ENCODE results near the gene NCOA6. TPM values are rescaled to one million over a fixed set of nuclear protein-coding genes. Genes with fewer than 3 reads are reported as not detected.
"Not testable (repeated sequence)": the region's sequence is repeated elsewhere in the genome, so short reads cannot be mapped to it uniquely, and the experiment has no call there.

NCOA6 gene
- total RNA-seq, 1 experiment from 2014 or later = 12.5 TPM

DNA sequence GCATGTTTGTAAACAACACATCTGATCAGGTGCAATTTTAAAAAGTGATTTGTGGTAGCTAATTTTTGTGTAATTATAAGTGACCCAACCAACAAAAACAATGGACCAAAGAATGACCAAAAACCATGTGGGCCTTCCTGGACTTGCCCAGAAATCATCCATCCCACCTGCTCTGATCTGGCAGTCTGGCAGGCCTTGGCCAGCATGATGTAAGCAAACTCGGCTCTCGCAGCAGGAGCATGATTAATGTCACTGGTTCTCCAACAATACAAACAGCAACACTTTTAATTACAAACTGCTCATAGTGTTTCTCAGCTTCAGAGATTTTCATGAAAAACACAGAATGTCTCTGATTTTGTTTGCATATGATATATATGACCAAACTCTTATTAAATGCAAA lies 105.2 kb downstream of the NCOA6 start:
- no peak for DNase-seq (ENCODE audit: low spot score)

DNA sequence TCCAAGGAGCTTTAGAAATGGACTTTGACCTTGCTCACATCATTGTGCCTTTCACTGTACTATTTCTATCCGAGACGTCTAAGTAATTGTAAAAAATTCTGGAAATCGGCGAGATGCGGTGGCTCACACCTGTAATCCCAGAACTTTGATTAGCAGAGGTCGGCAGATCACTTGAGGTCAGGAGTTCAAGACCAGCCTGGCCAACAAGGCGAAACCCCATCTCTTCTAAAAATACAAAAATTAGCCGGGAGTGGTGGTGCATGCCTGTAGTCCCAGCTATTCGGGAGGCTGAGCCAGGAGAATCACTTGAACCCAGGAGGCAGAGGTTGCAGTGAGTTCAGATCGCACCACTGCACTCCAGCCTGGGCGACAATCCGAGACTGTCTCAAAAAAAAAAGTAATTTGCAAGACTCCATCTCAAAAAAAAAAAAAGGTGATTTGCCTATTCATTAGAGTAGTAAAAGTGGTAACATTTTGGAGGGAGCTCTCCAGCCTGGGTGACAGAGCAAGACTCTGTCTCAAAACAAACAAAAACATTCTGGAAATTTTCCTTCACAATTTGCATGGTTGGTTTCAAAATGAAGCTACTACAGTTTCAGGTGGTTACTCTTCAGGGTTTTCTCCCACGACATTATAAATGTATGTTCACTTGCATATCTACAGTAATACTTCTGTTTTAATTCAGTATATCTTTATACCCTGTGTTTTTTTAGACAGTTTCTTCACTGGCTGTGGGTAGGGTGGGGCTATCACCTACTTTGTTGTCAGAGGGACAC lies 106.0 kb downstream of the NCOA6 start:
- DNase-seq (ENCODE audit: low spot score) = not testable (repeated sequence)

DNA sequence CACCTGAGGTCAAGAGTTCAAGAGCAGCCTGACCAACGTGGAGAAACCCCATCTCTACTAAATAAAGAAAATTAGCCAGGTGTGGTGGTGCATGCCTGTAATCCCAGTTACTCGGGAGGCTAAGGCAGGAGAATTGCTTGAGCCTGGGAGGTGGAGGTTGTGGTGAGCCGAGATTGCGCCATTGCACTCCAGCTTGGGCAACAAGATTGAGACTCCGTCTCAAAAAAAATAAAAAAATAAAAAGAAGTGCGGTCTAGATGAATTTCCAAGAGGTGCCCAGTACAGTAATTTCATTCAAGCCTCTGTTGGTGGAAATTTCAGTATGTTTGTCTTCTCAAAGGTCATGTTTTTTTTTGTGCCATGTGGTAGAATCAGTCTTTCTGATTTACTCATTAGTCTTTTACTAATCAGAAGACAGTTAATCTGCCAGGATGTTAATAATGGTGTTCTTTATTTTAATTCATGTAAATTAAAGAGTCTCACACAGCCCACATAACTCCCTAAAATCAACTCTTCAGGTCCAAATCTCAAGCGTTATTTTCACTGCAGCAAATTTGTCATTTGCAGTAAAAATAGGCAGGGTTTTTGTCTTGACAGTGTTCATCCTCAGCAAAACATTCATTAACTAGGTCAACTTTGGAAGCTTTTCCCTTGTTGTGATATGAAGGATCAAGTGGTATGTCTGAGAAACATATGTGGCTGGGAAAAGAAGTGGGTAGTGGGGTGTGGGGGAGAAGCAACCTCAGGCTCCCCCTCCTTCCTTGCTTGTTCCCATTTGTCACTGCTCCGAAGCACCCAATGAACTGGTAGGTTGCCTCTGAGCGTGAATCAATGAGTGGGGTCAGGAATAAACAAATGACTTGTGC lies 108.0 kb downstream of the NCOA6 start:
- no peak for DNase-seq (ENCODE audit: low spot score)

DNA sequence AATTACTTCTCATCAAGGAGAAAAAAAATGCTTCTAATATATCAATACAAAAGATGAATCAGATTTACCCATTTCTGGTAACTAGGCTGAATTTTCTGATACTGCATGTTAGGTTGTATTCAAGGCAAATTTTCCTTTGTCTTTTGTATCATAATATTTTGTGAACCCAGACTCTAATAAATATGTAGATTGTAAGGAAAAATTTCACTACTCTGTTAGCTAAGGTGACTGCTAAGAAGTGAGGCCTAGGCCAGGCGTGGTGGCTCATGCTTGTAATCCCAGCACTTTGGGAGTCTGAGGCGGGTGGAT lies 108.6 kb downstream of the NCOA6 start:
- no peak for DNase-seq (ENCODE audit: low spot score)

DNA sequence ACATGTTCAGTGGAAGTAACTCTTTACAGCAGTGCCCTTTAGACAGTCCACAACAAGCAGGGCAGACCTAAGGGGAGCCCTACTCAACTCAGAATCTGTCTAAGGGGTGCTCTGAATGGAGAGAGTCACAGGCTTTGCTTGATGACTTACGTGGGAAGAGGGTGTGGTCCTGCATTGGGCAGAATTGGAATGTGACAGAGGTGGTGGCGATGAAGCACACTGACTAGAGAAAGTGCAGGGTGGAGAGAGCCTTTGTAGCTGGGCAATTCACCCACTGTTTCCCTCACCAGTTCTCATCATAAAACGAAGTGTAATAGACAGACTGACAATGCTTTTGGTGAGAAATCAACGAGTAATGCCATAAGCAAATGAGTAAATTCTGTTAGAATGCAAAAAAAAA lies 110.1 kb downstream of the NCOA6 start:
- DNase-seq (ENCODE audit: low spot score) = no peak

DNA sequence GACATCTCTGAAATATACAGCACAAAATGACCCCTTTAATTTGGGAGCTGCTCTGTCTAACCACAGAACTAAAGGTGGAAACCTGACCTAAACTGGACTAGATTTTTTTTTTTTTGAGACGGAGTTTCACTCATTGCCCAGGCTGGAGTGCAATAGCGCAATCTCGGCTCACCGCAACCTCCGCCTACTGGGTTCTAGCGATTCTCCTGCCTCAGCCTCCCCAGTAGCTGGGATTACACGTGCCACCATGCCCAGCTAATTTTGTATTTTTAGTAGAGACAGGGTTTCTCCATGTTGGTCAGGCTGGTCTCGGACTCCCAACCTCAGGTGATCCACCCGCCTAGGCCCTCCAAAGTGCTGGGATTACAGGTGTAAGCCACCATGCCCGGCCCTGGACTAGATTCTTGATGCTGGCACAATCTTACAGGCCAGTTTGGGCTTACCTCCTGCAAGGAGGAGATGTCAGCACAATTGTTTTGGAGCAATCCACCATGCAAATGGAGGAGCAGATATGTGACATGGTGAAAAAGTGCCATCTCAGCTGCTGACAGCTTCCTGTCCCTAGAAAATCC lies 111.4 kb downstream of the NCOA6 start:
- DNase-seq (ENCODE audit: low spot score) = not testable (repeated sequence)

DNA sequence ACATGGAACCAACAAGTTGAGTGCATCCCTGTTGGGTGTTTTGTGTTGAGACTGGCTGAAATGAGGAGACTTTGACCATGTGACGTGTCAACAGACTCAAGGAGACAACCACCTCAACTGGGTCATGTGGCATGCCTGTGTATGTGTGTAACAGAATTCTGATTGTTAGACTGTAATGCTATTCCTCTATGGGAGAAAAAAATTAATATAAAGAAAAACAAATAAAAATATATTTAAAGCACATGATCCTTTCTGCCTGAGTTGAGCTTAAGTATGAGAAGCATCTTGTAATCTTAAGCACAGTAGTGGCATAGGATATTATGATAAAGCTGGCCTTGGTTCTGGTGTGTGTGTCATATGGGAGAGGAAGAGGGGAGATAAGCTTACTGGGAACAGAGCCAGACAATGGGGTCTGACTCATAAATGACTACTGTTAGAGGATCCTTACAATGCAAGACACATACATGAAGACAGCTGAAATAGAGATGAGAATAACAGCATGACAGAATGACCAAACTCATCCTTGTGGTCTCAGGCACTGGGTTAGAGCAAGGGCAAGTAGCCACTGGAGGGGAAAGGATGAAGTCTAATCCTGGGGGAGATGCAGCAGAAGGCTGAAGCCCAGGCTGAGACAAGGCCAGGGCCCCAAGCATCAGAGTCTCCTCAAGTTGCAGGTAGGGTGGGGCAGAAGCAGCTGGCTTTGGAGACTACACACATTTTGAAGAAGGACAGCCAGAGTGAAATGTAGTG lies 112.1 kb downstream of the NCOA6 start:
- peak; percentile 64 for DNase-seq (ENCODE audit: low spot score)

DNA sequence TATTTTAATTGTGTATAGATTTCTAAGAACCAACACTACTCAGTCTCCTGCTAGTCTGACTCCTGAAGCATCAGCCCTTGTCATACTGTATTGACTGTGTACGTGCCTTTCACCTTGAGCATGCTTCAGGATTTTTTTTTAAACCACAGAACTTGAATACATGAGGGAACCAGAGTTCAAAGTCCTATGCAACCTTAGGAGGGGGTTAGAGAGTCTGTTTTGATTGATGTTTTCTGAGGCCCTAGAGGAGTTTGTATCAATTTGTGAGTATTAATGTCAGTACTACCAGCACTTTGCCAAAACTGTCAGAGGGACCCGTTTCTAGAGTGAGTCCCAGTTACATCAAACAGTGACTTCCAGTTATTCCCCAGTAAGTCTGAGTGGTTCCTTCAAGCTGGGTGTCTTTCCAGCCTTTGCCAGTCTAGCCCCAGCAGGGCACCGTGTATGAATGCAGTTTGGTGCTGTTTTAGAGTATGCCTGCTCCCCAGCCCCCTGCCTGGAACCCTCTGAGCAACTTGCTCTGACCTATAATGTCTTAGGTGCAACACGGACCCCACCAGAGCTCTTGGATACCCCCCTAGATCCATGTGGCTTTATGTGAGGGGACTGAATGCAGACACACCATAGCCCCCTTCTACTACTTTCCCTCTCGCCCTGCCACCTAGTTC lies 112.8 kb downstream of the NCOA6 start:
- DNase-seq (ENCODE audit: low spot score) = no peak

DNA sequence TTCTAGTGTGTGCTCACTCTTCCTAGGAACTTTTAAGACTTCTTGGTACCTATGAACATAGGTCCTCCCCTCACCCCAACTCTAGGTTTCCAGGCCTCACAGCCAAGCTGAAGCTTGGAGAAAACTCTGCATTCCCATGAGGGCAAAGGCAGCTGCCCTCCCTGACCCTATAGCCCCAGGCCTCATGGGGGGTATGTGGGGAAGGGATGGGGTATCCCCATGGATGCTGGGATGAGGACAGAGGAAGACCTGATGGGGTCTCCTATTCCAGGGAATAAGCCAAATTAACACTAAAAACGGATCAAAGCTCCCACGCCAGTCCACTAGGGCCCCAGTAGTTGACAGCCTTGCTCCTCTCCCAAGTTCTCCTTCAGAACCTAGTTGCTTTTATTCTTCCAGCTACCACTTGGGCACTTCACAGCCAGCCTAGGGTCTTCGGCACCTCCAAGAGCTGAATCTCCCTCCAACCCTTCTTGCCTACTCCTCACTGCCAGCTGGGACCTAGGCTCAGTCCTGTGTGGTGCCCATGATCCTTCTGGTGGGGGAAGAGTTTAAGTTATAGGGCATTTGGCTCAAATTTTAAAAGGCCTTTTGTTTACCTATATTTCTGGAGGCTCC lies 113.5 kb downstream of the NCOA6 start:
- DNase-seq (ENCODE audit: low spot score) = no peak

DNA sequence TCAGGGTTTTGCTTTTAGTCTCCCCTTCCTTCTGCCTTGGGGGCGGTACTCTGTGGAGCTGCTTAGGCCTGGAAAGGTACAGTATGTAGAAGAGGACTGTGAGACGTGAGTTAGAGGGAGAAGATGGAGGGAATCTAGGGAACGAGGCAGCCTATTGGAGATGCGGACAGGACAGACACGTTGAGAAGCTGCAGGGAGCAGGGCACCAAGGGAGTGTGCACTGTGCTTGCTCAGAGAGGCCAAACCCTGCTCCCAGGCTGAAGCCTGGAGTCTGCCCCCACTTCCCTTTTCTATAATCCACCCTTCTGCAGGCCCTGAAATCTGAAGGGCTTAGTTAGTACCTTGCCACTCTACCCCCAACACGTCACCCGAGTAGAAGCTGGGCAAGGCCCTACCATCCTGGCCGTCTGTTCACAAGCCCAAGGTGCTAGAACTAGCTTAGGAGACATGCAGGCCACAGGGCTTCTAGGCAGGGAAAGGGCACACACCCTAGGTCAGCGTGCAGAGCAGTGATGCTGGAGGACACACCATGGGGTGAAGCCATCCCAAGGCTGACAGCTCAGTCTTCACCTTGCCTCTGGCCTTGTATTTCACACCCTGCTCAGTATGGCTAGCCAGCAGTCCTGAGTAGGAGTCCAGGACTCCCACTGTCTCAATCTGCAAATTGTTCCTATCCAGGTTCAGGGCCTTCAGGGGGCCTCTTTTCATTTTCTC lies 114.4 kb downstream of the NCOA6 start:
- DNase-seq (ENCODE audit: low spot score) = no peak

DNA sequence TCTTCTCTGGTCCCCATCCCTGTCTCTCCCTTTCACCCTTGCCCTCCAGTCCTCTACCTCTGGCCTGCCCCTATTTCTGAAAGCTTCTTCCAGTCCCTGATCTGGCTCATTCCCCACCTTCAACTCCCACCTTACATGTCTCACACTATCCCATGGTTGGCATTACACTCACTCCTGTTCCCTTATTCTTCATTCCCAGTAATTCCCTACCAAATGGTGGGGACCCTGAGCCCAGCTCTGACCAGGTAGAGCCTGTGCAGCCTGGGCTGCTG lies 114.9 kb downstream of the NCOA6 start:
- peak; percentile 27 for DNase-seq (ENCODE audit: low spot score)

DNA sequence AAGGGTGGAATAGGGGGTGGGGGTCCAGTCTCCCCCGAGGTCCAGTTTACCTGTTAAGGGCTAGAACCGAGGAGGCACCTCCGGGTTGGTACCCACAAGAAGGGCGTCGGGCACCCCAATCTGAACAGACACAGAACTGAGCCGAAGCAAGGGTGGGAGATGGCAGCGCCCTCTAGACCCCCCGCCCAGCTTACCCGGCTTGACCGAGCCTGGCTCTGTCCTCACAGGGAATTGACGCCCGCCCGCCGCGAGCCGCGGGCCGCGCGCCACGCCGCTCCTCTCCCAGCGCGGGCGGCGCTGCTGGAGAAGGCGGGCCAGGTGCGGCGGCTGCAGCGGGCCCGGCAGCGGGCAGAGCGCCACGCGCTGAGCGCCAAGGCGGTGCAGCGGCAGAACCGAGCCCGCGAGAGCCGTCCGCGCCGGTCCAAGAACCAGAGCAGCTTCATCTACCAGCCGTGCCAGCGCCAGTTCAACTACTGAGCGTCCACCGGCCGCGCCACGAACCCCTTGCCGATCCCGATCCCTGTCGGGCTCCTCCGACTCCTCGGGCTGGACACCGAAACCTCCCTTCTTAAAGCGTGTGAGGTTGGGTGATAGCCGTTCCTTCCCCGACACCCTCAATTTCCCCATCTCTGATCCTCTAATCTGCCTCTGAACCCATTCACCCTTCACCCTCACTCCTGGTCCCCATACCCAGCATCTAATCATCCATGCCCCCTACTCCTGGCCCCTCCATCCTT lies 115.5 kb downstream of the NCOA6 start:
- DNase-seq (ENCODE audit: low spot score) = peak; percentile 95

DNA sequence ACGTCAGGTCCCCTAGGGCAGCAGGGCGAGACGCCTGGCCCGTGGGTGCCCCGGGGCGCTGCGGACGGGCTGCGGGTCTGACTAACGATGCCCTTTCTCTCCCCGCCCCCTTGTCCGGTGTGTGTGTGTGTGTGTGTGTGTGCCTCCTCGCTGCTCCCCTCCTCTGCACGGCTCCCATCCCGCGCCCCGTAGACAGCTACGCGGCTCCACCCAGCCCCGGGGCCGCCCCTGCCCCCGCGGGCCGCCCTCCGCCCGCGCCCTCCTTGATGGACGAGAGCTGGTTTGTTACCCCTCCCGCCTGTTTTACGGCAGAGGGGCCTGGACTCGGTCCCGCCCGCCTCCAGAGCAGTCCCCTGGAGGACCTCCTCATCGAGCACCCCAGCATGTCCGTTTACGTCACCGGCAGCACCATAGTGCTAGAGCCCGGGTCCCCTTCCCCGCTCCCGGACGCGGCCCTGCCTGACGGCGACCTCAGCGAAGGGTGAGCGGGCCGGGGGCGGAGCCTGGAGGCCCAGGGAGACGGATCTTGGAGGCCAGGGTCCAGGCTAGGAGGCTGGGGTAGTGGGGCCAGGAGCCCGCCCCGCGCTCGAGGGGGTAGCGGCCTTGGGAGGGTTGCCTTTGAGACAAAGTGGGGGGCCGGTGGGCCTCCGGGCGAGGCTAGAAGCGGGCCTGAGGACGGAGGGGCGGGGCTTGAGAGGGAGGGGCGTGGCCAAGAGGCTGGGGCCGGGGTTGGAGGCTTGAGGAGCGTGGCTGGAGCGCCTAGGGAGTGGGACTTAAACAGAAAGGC lies 116.2 kb downstream of the NCOA6 start:
- peak; percentile 95 for DNase-seq (ENCODE audit: low spot score)

DNA sequence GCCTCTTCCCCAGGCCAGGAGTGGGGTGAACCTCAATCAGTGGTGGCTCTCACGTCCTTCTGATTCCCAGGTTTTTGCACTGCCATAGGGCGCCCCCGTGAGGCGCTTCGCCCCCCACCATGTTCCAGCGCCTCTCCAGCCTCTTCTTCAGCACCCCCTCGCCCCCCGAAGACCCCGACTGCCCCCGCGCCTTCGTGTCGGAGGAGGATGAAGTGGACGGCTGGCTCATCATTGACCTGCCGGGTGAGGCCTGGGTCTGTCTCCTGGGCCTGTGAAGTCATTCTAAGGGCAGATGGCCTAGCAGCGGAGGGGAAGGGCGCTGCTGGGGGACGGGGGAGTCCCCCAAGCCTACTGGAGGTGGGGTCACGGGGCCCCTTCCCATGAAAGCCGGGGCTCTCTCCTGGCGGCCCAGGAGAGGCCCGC lies 116.8 kb downstream of the NCOA6 start:
- DNase-seq (ENCODE audit: low spot score) = peak; percentile 78

DNA sequence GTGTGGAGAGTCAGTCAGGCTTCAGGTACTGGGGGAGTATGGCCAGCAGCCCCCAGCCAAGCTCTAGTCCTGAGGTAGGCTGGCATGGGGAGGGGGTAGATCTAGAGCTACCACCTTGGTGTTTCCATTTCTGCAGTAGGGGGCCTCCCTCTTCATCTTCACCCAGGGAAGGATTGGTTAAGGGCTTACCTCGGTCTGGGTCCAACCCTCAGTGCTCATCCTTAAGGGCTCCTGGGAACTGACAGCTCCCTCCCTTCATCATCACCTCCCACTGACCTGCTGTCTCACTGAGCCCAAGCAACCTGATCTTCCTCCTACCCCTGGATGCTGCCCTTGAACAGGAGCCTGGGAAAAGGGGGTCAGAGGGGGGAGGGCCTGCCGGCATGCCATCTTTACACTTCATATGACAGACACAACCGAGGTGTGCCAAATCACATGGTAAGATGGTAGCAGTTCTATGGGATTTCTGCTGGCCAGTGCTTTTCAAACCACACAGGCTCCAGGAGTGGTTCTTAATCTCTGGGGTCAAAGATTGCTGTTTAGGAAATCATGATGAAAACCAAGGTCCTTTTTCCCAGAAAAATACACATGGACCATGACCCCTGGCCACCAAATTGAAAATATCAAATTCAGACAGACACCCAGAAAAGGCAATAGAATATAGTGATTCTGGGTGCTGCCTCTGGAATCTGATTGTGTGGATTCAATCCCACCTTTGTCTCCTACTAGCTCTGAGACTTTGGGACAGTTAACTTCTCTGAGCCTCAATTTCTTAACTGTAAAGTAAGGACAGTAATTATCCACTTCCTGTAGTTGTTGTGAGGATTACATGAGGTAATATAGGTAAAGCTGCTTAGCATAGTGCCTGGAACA lies 118.3 kb downstream of the NCOA6 start:
- no peak for DNase-seq (ENCODE audit: low spot score)

DNA sequence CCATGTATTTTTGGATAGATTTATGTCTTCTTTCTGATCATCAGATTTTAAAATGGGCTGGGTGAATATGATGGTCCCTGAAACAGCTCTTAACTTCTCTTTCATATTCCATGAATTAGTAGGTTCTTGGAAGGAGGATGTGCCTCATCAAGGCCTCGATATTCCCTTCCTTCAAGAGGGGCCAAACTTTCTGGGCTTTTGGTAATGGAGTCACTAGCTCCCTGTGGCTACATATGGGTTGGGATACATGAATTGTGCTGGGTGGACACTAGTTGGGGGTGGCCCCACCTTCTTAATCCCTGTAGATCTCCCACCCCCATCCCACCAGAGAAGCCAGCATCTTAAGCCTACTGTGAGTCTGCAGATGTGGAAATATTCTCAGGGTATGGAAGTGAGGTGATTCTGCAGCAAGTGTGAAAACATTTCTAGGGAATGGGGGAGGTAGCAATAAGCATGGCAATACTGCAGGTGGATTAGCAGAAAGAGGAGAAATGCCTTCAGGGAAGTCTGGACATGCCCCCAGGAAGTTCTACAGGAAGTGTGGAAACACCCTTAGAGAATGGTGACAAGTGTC lies 119.1 kb downstream of the NCOA6 start:
- no peak for DNase-seq (ENCODE audit: low spot score)

Measured in HT-29 (cell line).